HG02840 (cell line): ENCODE results near the gene KCTD11.
"Not testable (repeated sequence)": the region's sequence is repeated elsewhere in the genome, so short reads cannot be mapped to it uniquely, and the experiment has no call there.

ENCODE experiments used
- ATAC-seq: cut with Tn5 transposase; IDR thresholded peaks from one replicate; pipeline ENCODE4 v1.9.1; 2021; ENCODE audit warnings: mild to moderate bottlenecking, moderate library complexity, moderate number of reproducible peaks; ENCODE audit not compliant: unreplicated experiment, low FRiP score

The KCTD11 gene

DNA sequence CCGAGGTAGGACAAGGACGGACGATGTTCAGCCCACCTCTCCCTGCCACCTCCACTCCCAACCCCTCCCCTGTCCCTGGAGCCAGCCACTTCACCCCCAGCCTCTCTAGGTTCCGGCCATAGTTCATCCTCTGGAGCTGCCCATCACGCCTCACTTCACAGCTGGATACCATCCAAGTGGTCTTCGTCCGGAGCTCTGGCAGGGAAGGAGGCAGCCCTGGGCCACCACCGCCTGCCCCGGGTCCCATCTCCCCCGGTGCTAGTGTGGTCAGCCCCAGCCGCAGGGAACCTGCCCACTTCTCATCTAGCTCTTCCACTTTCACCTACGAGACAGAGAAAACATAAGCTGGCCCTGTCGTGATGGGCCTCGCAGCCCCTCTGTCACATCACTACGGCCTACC is 30.5 kb upstream of the KCTD11 start:
- no peak for ATAC-seq

DNA sequence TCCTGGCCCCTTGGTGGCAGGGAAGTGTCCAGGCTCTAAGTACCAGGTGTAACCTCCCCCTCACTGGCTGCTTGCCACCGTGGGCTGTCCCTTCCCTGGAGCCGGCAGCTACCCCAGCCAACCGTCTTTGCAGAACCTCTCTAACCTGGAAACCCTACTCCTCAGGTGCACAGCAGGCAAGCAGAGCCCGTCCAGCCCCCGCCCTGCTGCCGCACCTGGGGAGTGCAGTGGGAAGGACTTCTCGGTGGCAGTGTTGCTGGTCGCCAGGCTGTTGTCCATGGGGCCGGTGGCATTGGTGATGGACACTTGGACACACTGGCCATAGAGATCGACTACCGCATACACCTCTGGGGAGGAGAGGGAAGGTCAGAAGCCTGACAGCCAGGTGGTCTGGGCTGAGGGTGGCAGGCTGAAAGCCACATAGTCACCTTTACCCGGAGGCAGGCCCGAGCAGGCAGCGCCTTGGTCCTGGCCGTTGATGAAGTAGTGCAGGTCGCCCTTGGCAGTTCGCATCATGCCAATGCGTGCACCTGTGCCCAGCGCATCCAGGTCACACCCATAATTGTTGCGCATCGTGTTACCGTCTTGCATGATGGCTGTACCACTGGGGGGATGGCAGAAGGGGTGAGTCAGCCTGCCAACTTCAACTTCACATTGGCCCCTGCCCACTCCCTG is 29.3 kb upstream of the KCTD11 start:
- ATAC-seq, result no peak

DNA sequence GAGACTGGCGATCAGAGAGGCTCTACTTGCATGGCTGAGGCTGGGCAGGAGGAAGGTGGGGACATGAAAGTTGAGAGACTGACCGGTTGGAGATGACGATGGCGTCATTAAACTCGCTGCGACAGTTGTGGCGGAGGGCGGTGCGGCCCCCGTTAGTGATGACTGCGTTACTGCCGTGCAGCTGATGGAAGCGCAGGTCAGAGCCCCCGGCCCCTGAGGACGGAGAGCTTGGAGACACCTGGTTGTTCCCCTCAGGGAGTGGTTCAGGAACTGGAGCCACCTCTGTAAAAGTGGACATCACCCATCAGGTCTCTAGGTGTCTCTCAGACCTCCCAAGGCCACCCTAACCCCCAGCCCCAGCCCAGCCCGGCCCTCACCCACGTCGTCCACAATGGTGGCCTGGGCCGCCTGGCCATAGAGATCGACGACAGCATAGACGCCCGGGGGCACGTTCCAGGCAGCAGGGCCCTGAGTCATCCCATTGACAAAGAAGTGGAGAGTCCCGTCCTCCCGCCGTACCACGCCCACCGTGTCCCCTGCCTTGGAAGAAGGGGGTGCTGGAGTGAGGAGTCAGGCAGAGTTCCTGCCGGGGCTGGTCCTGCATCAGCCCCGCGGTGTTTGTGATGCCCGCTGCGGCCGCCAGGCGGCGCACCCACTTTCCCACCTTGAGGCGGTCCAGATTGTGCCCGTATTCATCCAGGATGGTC is 28.1 kb upstream of the KCTD11 start:
- no peak for ATAC-seq

DNA sequence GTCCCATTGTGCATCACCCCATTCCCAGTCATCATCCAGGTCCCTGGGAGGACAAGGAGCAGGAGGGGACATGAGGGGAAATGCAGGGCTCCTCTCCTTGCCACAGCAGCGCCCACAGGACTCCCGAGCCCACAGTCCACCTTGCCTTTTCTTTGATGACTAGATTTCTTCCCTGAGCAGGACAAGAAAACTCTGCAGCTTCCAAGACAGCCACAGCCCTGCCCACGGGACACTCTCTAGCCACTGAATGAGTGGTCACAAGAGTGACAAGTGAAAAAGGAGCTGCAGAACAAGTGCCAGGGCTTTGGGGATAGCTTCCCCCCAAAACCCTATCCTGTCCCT is 27.6 kb upstream of the KCTD11 start:
- no peak for ATAC-seq

DNA sequence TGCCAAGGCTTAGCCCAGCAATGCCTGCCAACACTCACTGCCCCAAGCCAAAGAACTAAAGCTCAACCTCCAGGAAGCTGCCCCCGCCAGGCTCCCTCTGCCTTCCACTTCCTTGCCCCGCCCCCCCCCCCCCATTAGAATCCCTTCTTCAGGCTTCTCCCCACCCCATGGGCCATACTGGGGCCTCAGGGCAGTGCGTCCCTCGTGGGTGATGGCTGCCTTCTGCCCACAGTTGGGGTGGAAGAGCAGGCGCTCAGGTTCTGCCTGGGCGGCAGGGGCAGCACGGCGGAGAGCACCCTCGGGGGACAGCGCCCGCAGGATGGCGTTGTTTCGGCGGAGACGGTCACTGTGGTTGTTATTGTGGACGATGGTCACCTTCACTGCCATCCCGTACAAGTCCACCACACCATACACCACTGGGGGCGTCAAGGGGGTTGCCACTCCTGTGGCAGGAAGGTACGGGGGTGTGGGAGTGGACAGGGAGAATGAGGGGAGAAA is 26.9 kb upstream of the KCTD11 start:
- no peak for ATAC-seq

DNA sequence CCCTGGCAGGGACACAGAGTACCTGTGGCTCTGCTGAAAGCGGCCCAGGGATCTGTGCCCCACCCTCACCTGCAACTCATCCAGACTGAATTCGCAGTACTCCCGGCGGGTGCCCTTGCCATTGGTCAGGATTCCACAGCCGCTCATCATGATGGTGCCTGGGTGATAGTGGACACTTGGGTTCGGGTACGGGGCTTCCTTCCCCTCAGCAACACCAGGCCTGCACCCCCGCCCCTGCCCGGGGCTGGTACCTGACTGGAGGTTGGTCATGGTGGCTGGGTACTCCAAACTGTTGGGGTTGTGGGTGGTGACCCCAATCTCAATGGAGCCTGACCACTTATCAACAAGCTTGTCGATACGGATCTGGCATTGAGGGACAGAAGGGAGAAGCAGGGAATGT is 25.8 kb upstream of the KCTD11 start:
- no peak for ATAC-seq

DNA sequence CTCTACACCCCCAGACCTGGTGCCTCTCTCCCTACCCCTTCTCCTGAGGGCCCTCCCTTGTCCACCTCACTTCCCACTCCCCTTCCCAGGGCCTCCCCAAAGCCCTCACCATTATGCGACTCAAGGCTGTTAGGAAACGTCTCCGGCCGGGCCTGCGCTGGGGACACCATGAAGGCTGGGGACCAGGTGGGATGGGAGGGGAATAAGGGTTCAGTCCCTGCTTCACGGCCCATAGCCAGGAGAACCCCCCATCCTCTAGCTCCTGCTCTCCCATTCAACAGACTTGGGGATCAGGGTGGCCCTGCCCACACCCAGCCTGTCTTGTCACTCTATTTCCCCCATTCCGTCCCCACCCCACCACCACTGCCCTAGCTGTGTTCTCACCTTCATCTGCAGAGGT is 24.9 kb upstream of the KCTD11 start:
- no peak for ATAC-seq

DNA sequence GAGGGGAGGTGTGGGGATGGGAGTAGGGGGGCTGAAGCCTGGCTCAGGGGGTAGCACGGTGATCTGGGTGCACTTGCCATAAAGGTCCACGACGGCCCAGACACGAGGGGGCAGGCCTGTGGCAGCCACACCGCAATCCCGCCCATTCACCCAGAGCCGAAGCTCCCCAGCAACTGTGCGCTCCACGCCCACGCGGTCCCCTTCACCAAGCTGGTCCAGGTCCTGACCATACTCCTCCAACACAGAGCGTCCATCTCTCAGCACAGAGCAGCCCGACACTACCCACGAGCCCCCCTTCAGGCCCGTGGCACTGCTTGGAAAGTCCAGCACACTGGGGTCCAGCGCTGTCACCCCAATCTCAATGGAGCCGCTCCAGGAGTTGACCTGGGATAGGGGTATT is 24.5 kb upstream of the KCTD11 start:
- ATAC-seq, result no peak

DNA sequence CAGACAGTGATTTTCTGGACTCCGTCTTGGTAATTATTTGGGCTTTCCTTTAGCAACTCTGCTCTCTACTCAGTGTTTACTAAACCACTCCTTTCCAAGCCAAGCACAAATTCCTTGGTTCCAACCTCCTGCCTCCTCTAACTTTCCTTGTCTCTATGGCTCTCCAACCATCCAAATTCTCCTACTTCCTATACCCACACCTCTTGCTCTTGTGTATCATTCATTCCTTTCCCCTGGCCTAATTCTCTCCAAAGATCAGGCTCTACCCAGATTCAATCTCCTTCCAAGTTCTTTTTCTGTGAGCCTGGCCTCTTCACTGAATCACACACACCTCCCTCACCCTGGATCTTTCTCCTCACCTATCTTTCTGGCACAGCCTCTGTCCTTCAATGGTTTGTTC is 24.0 kb upstream of the KCTD11 start:
- ATAC-seq, result no peak

DNA sequence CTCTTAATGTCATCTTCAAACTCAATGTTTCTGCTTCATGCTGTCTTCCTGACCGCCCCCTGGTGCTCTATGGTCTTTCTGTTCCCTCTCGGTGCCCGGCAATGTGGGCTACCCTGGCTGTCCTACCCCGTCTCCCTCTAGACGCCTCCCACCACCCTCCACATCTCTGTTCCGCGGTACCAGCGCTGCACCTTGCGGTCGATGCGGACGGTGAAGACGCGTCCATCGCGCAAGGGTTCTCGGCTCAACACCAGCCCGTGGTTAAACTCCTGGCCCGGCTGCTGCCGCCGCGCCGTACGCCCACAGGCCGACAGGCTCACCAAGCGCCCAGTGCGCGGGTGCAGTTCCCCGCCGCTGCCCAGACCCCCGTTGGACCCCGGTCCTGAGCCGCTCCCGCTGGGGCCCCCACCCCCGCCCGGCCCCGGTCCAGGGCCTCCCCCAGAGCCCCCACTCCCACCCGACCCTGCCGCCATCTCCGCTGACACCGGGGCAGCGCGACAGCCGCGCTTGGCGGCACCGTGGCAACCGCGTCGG is 23.1 kb upstream of the KCTD11 start, which contains the start of gene NEURL4:
NEURL4 (minus strand) TSS at position 496 of the 534 bp plus-strand sequence; CDS start at position 473, 23 bp downstream.
- ATAC-seq, result no peak

DNA sequence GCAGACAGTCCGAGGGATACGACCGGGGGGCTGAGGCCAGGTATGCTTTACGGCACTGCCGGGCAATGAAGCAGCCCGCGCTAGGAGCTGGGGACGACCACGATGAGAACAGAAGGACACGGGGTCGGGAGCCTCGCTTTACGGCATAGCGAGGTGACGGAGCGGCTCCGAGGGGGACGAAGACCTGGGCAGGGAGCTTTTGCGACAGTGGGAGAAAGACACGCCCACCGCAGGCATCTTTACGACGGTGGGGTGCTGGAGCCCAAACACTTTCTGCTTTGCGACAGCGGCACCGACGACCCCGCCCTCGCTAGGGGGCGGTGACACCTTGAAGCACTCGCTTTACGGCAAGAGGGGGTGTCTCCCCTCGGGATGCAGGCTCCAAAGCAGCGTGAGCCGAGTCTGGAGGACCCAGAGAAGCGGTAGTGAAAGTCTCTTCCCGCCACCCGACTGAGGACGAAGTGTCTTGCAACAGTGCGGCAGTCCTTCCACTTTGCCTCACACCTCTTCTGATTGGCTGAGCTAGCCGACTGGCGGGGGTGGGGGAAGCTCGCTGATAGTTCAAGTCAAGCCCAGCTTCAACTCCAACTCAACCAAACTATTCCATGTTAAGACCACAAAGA is 22.5 kb upstream of the KCTD11 start:
- ATAC-seq, result peak; percentile 62

DNA sequence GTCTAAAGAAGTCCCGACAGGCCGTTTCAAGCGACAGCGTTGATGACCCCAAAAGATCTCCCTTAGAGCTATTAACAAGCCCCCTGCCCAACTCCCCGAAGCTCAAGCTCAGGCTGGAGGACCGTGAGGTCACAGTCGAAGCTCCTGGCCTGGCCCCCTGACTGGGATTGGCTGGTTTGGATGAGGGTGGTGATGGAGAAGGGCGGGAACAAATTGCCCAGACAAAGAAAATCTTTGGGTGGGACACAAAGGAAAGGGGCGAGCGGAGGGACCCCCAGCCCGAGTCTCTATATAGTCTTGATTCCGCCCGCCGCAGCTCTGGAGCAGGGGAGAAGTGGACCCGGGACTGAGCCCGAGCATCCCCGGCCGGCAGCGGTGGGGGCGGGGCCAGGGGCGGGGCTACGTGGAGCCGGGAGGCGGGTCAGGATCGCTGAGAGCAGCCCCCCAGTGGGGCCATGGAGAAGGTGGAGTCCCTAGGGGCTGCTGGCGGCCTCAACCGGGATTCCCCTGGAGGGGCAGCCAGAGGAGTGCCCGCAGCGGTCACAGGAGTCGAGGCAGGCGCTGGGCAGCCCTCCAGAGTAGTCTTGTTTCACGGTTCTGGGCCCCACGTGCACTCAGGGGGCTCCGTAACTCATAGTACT is 21.8 kb upstream of the KCTD11 start:
- peak; percentile 31 for ATAC-seq

DNA sequence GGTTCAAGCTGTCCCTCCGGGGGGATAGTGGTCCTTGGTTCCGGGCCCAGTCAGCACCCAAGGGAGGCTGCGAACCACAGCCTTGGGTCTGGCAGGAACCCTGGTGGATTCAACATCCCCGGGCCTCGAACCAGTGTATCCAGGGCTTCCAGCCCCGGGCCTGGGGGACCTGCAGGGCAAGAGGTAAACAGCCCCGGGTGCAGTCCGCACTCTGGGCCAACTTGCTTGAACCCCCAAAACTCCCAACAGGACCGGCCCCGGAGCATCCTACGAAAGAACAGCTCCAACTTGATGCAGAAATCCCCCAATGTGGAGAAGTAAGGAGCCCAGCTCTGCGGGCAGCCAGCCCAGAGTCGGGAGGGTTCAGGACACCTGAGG is 21.3 kb upstream of the KCTD11 start:
- no peak for ATAC-seq

DNA sequence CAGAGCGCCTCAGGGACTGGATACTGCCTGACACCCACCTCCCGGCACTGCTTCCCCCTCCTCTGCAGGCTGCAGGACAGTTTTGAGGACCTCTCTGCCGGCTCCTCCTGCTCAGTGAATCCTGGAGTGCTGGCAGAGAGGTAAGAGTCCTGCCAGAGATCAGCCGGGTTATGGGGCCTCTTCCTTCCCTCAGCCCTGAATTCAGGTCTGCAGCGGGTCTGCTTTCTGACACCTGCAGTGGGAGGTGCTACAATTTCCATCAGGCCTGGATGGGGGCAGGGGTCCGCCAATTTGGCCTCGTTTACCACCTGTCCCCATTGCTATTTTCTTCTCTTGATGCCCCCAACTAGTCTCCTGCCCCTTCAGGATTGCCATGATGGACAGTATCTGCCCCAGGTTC is 19.9 kb upstream of the KCTD11 start:
- no peak for ATAC-seq

DNA sequence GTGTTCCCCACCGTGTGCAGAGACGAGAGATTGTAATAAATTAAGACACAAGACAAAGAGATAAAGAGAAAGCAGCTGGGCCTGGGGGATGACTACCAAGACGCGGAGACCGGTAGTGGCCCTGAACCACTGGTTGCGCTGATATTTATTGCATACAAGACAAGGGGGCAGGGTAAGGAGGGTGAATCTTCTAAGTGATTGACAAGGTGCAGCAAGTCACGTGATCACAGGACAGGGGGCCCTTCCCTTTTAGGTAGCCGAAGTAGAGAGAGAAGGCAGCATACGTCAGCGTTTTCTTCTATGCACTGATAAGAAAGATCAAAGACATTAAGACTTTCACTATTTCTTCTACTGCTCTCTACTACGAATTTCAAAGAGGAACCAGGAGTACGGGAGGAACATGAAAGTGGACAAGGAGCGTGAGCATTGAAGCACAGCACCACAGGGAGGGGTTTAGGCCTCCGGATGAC is 19.3 kb upstream of the KCTD11 start:
- not testable (repeated sequence) for ATAC-seq

DNA sequence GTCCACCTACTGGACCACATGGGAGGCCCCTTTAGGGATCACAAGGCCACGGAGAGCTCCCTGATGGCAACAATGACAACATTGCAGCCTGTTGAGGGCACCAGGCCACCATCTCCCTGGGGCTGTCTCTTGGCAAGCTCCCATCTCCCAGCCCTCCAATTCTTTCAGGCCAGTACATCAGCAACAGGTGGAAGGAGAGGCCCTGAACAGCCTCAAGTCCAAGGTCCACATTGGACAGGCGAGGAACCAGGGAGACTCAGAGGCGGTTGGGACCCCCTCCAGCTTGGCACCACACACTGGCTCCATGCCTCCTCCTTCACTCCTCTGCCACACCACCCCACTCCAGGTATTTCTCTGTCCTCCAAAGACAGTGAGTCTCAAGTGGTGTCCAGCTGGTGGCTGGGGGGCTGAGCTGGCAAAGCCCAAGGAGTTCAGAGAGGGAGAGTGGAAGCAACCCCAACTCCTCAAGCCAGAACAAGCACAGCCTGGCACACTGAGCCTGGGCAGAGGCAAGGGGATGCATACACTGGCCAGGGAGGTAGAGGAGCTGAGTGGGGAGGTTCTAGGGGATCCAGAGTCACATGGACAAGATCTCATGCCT is 16.9 kb upstream of the KCTD11 start:
- ATAC-seq, result no peak

DNA sequence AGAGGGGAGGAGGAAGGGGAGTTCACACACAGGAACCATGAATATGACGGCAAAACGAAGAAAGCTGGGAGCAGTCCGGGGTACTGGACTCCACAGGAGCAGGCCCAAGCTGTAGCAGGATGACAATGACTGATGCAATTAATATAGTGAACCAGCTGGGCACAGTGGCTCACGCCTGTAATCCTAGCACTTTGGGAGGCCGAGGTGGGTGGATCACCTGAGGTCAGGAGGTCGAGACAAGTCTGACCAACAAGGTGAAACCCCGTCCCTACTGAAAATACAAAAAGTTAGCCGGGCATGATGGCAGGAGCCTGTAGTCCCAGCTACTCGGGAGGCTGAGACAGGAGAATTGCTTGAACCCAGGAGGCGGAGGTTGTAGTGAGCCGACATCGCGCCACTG is 16.2 kb upstream of the KCTD11 start:
- not testable (repeated sequence) for ATAC-seq

DNA sequence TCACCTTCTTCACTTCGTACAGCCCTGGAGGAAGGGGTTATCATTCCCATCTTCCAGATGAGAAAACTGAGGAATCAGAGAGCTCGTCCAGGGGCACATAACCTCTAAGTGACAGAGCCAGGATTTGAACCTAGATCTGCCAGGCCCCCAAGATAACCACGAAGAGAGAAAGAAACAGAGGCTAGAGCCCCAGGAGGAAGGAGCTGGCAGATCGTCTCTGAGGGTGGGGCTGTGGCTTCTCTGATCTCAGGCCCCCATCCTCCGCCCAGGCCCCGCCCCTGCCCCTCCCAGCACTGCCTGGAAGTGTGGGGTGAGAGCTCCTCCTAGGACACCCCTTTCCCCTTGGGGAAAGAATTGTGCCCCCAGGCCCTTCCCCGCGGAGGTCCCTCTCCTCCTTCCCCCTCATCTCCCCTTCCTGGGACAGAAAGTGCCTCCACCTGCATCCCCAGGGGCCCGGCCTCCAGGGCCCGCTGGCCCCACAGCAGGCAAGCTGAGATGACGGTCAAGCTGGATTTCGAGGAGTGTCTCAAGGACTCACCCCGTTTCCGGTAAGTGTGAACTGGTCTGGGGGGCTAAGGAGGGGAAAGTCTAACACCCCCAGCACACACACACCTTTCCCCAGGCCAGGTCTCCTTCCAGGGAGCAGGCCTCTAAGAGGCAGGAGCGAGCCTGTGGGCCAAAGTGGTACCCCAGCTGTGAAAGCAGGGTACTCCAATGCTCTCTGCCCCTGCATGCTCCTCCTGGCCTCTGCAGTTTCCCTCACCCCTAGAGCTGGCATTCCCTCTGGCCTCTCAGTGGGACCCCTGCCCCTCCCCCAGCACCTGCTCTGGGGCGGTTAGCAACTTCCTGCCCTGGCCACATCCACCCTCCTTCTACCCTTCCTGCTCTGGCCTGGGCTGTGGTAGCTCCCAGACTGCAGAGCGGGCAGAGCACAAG is 15.5 kb upstream of the KCTD11 start, which contains the start of gene ACAP1:
ACAP1 (plus strand) TSS at position 290 of the 936 bp plus-strand sequence; CDS start at position 496, 206 bp downstream.
- no peak for ATAC-seq

DNA sequence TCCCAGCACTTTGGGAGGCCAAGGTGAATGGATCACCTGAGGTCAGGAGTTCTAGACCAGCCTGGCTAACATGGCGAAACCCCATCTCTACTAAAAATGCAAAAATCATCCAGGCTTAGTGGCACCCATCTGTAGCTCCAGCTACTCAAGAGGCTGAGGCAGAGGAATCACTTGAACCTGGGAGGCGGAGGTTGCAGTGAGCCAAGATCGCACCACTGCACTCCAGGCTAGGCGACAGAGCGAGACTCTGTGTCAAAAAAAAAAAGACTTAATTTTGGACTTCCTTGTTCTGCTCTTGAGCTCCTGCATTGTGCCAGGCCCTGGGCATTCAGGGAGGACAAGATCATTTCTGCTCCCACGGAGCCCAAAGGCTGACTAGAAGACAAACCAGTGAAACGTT is 14.4 kb upstream of the KCTD11 start:
- ATAC-seq, result not testable (repeated sequence)
